K562 (cell line): ENCODE results near the gene TFCP2. TPM values are rescaled to one million over a fixed set of nuclear protein-coding genes. Genes with fewer than 3 reads are reported as not detected.
A peak's percentile ranks its signal among the peaks of the same experiment; 100 is the strongest.

ENCODE experiments used
- ARID3A ChIP-seq: IDR thresholded peaks from 2 replicates; pipeline ENCODE4 v1.6.1; 2012; ENCODE audit warnings: low read depth, low read length, improper control_type of control experiment, borderline replicate concordance
- ATF3 ChIP-seq, 2 experiments: fragments of 450-650 bp in 1 of 2; sonication (generic) in 1 of 2; formaldehyde crosslinking in 1 of 2; IDR thresholded peaks in 1 of 2; conservative IDR thresholded peaks in 1 of 2; 2 replicates each; pipeline versions ENCODE4 v1.6.1 to v1.8.1; 2016 to 2023; ENCODE audit warnings: mild to moderate bottlenecking in 2 of 2, moderate library complexity in 2 of 2, inconsistent platforms in 1 of 2, missing genetic modification reagents in 1 of 2
- ATF7 ChIP-seq: fragments of 450-650 bp; IDR thresholded peaks from 2 replicates; pipeline ENCODE4 v1.7.1; 2014; ENCODE audit warnings: mild to moderate bottlenecking, moderate library complexity
- CREB3 ChIP-seq: fragments of 450-650 bp; conservative IDR thresholded peaks from 2 replicates; pipeline ENCODE4 v1.6.1; 2016; ENCODE audit warnings: missing genetic modification characterization, low read depth, mild to moderate bottlenecking, missing compliant biosample characterization, moderate library complexity
- CREM ChIP-seq: IDR thresholded peaks from 2 replicates; pipeline ENCODE4 v1.6.1; 2014; ENCODE audit warnings: antibody characterized with exemption, low read depth
- ERF ChIP-seq: fragments of 450-650 bp; formaldehyde crosslinking; IDR thresholded peaks from 2 replicates; pipeline ENCODE4 v1.4.0; 2020; ENCODE audit warnings: mild to moderate bottlenecking, mixed read lengths
- EWSR1 ChIP-seq: fragments of 450-650 bp; IDR thresholded peaks from 2 replicates; pipeline ENCODE4 v1.6.1; 2018; ENCODE audit warnings: borderline replicate concordance, mild to moderate bottlenecking, low read depth, moderate library complexity; ENCODE audit not compliant: partially characterized antibody
- FOXP4 ChIP-seq: sonication (generic); formaldehyde crosslinking; IDR thresholded peaks from 2 replicates; pipeline ENCODE4 v1.8.0; 2022; ENCODE audit warnings: mild to moderate bottlenecking, missing genetic modification reagents, borderline replicate concordance
- GTF2F1 ChIP-seq: IDR thresholded peaks from 2 replicates; pipeline ENCODE4 v1.6.1; 2011; ENCODE audit warnings: low read depth, low read length, improper control_type of control experiment
- SIN3A ChIP-seq, 2 experiments: fragments of 150-350 bp in 1 of 2; IDR thresholded peaks; 2 replicates each; pipeline ENCODE4 v1.6.1; 2011 to 2016; ENCODE audit warnings: borderline replicate concordance in 2 of 2, low read depth in 2 of 2, low read length in 2 of 2, mild to moderate bottlenecking in 2 of 2, moderate library complexity in 2 of 2; ENCODE audit not compliant: control insufficient read depth in 1 of 2
- SMAD1 ChIP-seq: fragments of 150-350 bp; IDR thresholded peaks from 2 replicates; pipeline ENCODE4 v1.6.1; 2014; ENCODE audit warnings: low read length, low read depth; ENCODE audit not compliant: partially characterized antibody
- TEAD1 ChIP-seq, 2 experiments: fragments of 450-650 bp in 1 of 2; sonication (generic) in 1 of 2; formaldehyde crosslinking; IDR thresholded peaks; 2 replicates each; pipeline versions ENCODE4 v1.4.0 to v1.8.0; 2020 to 2022; ENCODE audit warnings: mild to moderate bottlenecking in 2 of 2, missing genetic modification reagents in 1 of 2
- TRIM24 ChIP-seq, 2 experiments: fragments of 450-650 bp; IDR thresholded peaks; 2 replicates each; pipeline ENCODE4 v1.6.1; 2016
- ZNF3 ChIP-seq: fragments of 250-450 bp; sonication (Bioruptor Pico); IDR thresholded peaks from 2 replicates; pipeline ENCODE4 v1.5.0; 2021; ENCODE audit warnings: mild to moderate bottlenecking, moderate library complexity
- ZNF512 ChIP-seq: IDR thresholded peaks from 2 replicates; pipeline ENCODE4 v1.6.1; 2016; ENCODE audit warnings: missing genetic modification characterization, missing compliant biosample characterization
- ZZZ3 ChIP-seq: fragments of 450-650 bp; IDR thresholded peaks from 2 replicates; pipeline ENCODE4 v1.6.1; 2016; ENCODE audit warnings: antibody characterized with exemption, mild to moderate bottlenecking, moderate library complexity
- polyA plus RNA-seq, 8 experiments: library from polyadenylated mRNA; depleted of rRNA in 4 of 8; stranded (reverse) in 5 of 8; unstranded in 3 of 8; fragments of >200 nt; fragmentation: Nextera tagmentation in 2 of 8; fragmentation: Illumina TruSeq in 1 of 8; extraction: Ambion mirVana in 2 of 8; extraction: Trizol in 1 of 8; gene quantifications; 2 replicates each; pipeline versions ENCODE4 v1.2.1 to v1.2.3, GENCODE V29; 2011 to 2014; ENCODE audit warnings: inconsistent platforms in 1 of 8, missing spikeins in 1 of 8
- total RNA-seq, 7 experiments: library from RNA; depleted of rRNA in 6 of 7; stranded (reverse); fragments of >200 nt in 6 of 7; fragmentation: Illumina TruSeq in 2 of 7; extraction: Trizol in 2 of 7; gene quantifications; 2 replicates each; pipeline versions ENCODE4 v1.2.1 to v1.2.3, GENCODE V29; 2011 to 2021; ENCODE audit warnings: low replicate concordance in 1 of 7

TFCP2 gene
- total and polyA plus RNA-seq, 9 of the 15 experiments (the other 6 are each of a cell fraction or from before 2014, with no cell fraction given): 8.0 to 38.9 (median 19.3) TPM

GRCh38 chr12:51047655-51048540 is 125.0 kb downstream of the TFCP2 start, which contains the start of gene LETMD1 (continued):
- TF ChIP-seq ARID3A: no peak
- no peak for TF ChIP-seq FOXP4
- no peak for TF ChIP-seq ZZZ3
- TF ChIP-seq ATF3 (IDR thresholded peaks at IDR 0.05): no peak
- TF ChIP-seq ATF3 (CRISPR knock-in tag; conservative IDR thresholded peaks at IDR 0.05): no peak
- no peak for TF ChIP-seq EWSR1
- no peak for TF ChIP-seq ZNF512 (tag)
- TF ChIP-seq SIN3A (IDR thresholded peaks at IDR 0.05; ENCODE audit: borderline replicate concordance in 2 of 2, control insufficient read depth in 1 of 2, low read depth in 2 of 2, low read length in 2 of 2): peak in 1 of 2 experiments; percentile 19; a peak in 1 of 4 replicates
- TF ChIP-seq ERF (CRISPR knock-in tag): no peak
- TF ChIP-seq CREM: peak; percentile 83
- TF ChIP-seq CREB3 (tag): no peak; the same call in 1 of the 2 replicates
- no peak; the same call in 1 of the 2 replicates for TF ChIP-seq GTF2F1
- TF ChIP-seq ATF7: peak; percentile 86
- peak; percentile 36 for TF ChIP-seq SMAD1
- TF ChIP-seq TEAD1 (CRISPR knock-in tag; IDR thresholded peaks at IDR 0.05): peak in 1 of 2 experiments; percentile 43; a peak in 2 of 4 replicates
- 0 out of 4 replicates have a peak, but pooled peaks of 1 of the 2 experiments have one; percentile 11 for TF ChIP-seq TRIM24 (IDR thresholded peaks at IDR 0.05)
- no peak for TF ChIP-seq ZNF3 (CRISPR knock-in tag)
